WTC11 (cell line): ENCODE measurements around the gene DNAJC6.

Experiments
- CBFB ChIP-seq: sonication (generic); formaldehyde crosslinking; IDR thresholded peaks from 2 replicates; pipeline ENCODE4 v1.8.1; 2022; ENCODE audit warnings: mild to moderate bottlenecking, low read depth, missing genetic modification reagents
- CTCF ChIP-seq: fragments of 200-600 bp; IDR thresholded peaks from 2 replicates; pipeline ENCODE4 v1.8.0; 2022; ENCODE audit warnings: antibody characterized with exemption
- ELF4 ChIP-seq: sonication (generic); formaldehyde crosslinking; IDR thresholded peaks from 2 replicates; pipeline ENCODE4 v1.8.1; 2022; ENCODE audit warnings: low read depth, mild to moderate bottlenecking, moderate library complexity, missing genetic modification reagents
- IRF2 ChIP-seq: sonication (generic); formaldehyde crosslinking; IDR thresholded peaks from 2 replicates; pipeline ENCODE4 v1.8.0; 2022; ENCODE audit warnings: low read depth, missing genetic modification reagents, borderline replicate concordance
- MXD4 ChIP-seq: fragments of 250-450 bp; sonication (Bioruptor Pico); IDR thresholded peaks from 2 replicates; pipeline ENCODE4 v1.8.0; 2021; ENCODE audit warnings: mild to moderate bottlenecking, moderate library complexity, borderline replicate concordance
- NFE2L1 ChIP-seq: sonication (generic); formaldehyde crosslinking; IDR thresholded peaks from 2 replicates; pipeline ENCODE4 v1.8.1; 2023; ENCODE audit warnings: missing genetic modification reagents
- NR3C1 ChIP-seq: sonication (generic); formaldehyde crosslinking; conservative IDR thresholded peaks from 2 replicates; pipeline ENCODE4 v1.8.1; 2023; ENCODE audit warnings: low read depth, mild to moderate bottlenecking, missing genetic modification reagents
- STAT6 ChIP-seq: sonication (generic); formaldehyde crosslinking; conservative IDR thresholded peaks from 2 replicates; pipeline ENCODE4 v1.8.1; 2023; ENCODE audit warnings: mild to moderate bottlenecking, low read depth, missing genetic modification reagents, moderate library complexity

- TF ChIP-seq NR3C1, result no peak
- TF ChIP-seq CTCF, result no peak
- no peak for TF ChIP-seq MXD4 (CRISPR knock-in tag)
- TF ChIP-seq STAT6, result no peak
- TF ChIP-seq ELF4 (CRISPR knock-in tag), result no peak
- no peak for TF ChIP-seq IRF2 (CRISPR knock-in tag)
- TF ChIP-seq CBFB, result no peak
- TF ChIP-seq NFE2L1 (CRISPR knock-in tag), result no peak
These were observed 11.6 kb upstream of the DNAJC6 start for GRCh38 chr1:65297706-65298105.
